IMR-90 (cell line): ENCODE measurements around the gene ADAMTS20. TPM values are rescaled to one million over a fixed set of nuclear protein-coding genes. Genes with fewer than 3 reads are reported as not detected.

ENCODE experiments used
- ATAC-seq: fragments of 200-7000 bp; cut with Tn5 transposase; 2 replicates; pipeline ENCODE4 v1.9.1; 2020; ENCODE audit warnings: low read depth, mild to moderate bottlenecking, moderate library complexity
- BruUV-seq: library from RNA; stranded (reverse); fragments of 400-500 nt; replicated peaks from 2 replicates; lab custom pipeline; 2021; lab: Mats Ljungman, UMichigan
- CTCF ChIA-PET: fragments of 300-600 bp; formaldehyde crosslinking; extraction: SDS; loops from one replicate; lab custom pipeline; 2021; ENCODE audit warnings: antibody characterized with exemption; lab: Yijun Ruan, JAX
- POLR2A ChIA-PET: fragments of 300-600 bp; sonication (Branson Sonifier 250); formaldehyde crosslinking; loops from one replicate; lab custom pipeline; 2022; ENCODE audit warnings: antibody characterized with exemption; ENCODE audit not compliant: unreplicated experiment; lab: Charles Lee
- DNase-seq: peaks from one replicate; pipeline ENCODE4 v3.0.0; 2013
- H2AFZ ChIP-seq: replicated peaks from 2 replicates; pipeline ENCODE3; 2013; ENCODE audit warnings: low read length, mild to moderate bottlenecking; ENCODE audit not compliant: poor library complexity
- H2AK5ac ChIP-seq: 2 replicates; pipeline ENCODE4 v1.6.1; 2013; ENCODE audit warnings: low read depth, low read length, inconsistent platforms
- H2AK9ac ChIP-seq: replicated peaks from 2 replicates; pipeline ENCODE3; 2013; ENCODE audit warnings: mild to moderate bottlenecking, low read depth, low read length, moderate library complexity; ENCODE audit not compliant: poor library complexity
- H2BK120ac ChIP-seq: 2 replicates; pipeline ENCODE4 v1.6.1; 2013; ENCODE audit warnings: low read depth, low read length, inconsistent platforms
- H2BK15ac ChIP-seq: 3 replicates; pipeline ENCODE4 v1.6.1; 2013; ENCODE audit warnings: low read depth, low read length, inconsistent platforms
- H2BK20ac ChIP-seq: 2 replicates; pipeline ENCODE4 v1.6.1; 2013; ENCODE audit warnings: low read depth, mild to moderate bottlenecking, inconsistent platforms, low read length, moderate library complexity
- H2BK5ac ChIP-seq: 2 replicates; pipeline ENCODE4 v1.6.1; 2013; ENCODE audit warnings: mild to moderate bottlenecking, low read depth, low read length, inconsistent platforms; ENCODE audit not compliant: poor library complexity, severe bottlenecking
- H3K14ac ChIP-seq: replicated peaks from 2 replicates; pipeline ENCODE4 v1.6.1; 2013; ENCODE audit warnings: low read depth, low read length, inconsistent platforms
- H3K18ac ChIP-seq: 2 replicates; pipeline ENCODE4 v1.6.1; 2013; ENCODE audit warnings: low read depth, low read length, control low read depth
- H3K23ac ChIP-seq: 2 replicates; pipeline ENCODE4 v1.6.1; 2013; ENCODE audit warnings: low read depth, low read length, inconsistent platforms
- H3K27ac ChIP-seq: 2 replicates; pipeline ENCODE4 v1.5.1; 2013; ENCODE audit warnings: mild to moderate bottlenecking, control low read depth, low read length; ENCODE audit not compliant: insufficient read depth
- H3K27me3 ChIP-seq: 2 replicates; pipeline ENCODE4 v1.6.1; 2013; ENCODE audit warnings: low read length; ENCODE audit not compliant: control insufficient read depth, insufficient read depth
- H3K36me3 ChIP-seq: 2 replicates; pipeline ENCODE4 v1.6.1; 2013; ENCODE audit warnings: low read length, mixed read lengths; ENCODE audit not compliant: control insufficient read depth, insufficient read depth
- H3K4ac ChIP-seq: 2 replicates; pipeline ENCODE4 v1.6.1; 2013; ENCODE audit warnings: low read depth, low read length, inconsistent platforms
- H3K4me1 ChIP-seq: 2 replicates; pipeline ENCODE4 v1.6.1; 2013; ENCODE audit warnings: low read length, mixed read lengths; ENCODE audit not compliant: control insufficient read depth, insufficient read depth
- H3K4me2 ChIP-seq: 2 replicates; pipeline ENCODE4 v1.6.1; 2013; ENCODE audit warnings: low read depth, mild to moderate bottlenecking, control low read depth, low read length, moderate library complexity
- H3K4me3 ChIP-seq: 2 replicates; pipeline ENCODE4 v1.5.1; 2013; ENCODE audit warnings: low read depth, mild to moderate bottlenecking, control low read depth, low read length, moderate library complexity; ENCODE audit not compliant: insufficient read depth
- H3K56ac ChIP-seq: 2 replicates; pipeline ENCODE4 v1.6.1; 2013; ENCODE audit warnings: low read length, inconsistent platforms; ENCODE audit not compliant: insufficient read depth; ENCODE audit errors: extremely low read depth
- H3K79me1 ChIP-seq, 2 experiments: 2 replicates each; pipeline ENCODE4 v1.6.1; 2013; ENCODE audit warnings: low read length in 2 of 2, inconsistent platforms in 1 of 2, low read depth in 1 of 2
- H3K9ac ChIP-seq: 2 replicates; pipeline ENCODE4 v1.6.1; 2013; ENCODE audit warnings: low read depth, low read length, control low read depth
- H3K9me1 ChIP-seq: 2 replicates; pipeline ENCODE4 v1.6.1; 2013; ENCODE audit warnings: low read length, inconsistent platforms; ENCODE audit not compliant: insufficient read depth
- H3K9me3 ChIP-seq: 2 replicates; pipeline ENCODE4 v1.6.1; 2013; ENCODE audit warnings: low read length; ENCODE audit not compliant: control insufficient read depth, insufficient read depth
- H4K20me1 ChIP-seq: 2 replicates; pipeline ENCODE4 v1.6.1; 2013; ENCODE audit warnings: low read length, inconsistent platforms; ENCODE audit not compliant: insufficient read depth
- H4K5ac ChIP-seq: 2 replicates; pipeline ENCODE4 v1.6.1; 2013; ENCODE audit warnings: mild to moderate bottlenecking, low read depth, low read length, control low read depth
- H4K8ac ChIP-seq, 2 experiments: 2 replicates each; pipeline ENCODE4 v1.6.1; 2013; ENCODE audit warnings: low read depth in 2 of 2, low read length in 2 of 2, control low read depth in 1 of 2, inconsistent platforms in 1 of 2
- H4K91ac ChIP-seq: 2 replicates; pipeline ENCODE4 v1.6.1; 2013; ENCODE audit warnings: low read depth, low read length, inconsistent platforms; ENCODE audit not compliant: insufficient read depth
- MAFK ChIP-seq: IDR thresholded peaks from 2 replicates; pipeline ENCODE4 v1.6.1; 2012; ENCODE audit warnings: low read depth, low read length, improper control_type of control experiment
- RCOR1 ChIP-seq: IDR thresholded peaks from 2 replicates; pipeline ENCODE4 v1.6.1; 2012; ENCODE audit warnings: mild to moderate bottlenecking, low read length, improper control_type of control experiment; ENCODE audit not compliant: insufficient replicate concordance
- WGBS, 2 experiments: methylation state at CpG; one replicate each; pipeline versions ENCODE4 v1.1.5 to v1.1.7; 2013; ENCODE audit warnings: missing lambda C conversion rate in 2 of 2; ENCODE audit not compliant: insufficient read length in 1 of 2; ENCODE audit errors: extremely low coverage in 2 of 2; 5-methylcytosine and 5-hydroxymethylcytosine counted together
- dilution Hi-C: fragments of 300-500 bp; cut with HindIII; formaldehyde crosslinking; loops from one replicate; pipeline ENCODE4 v1.14.3; 2018; ENCODE audit warnings: low sequenced_read_pairs; ENCODE audit not compliant: unreplicated experiment
- in situ Hi-C: fragments of 300-500 bp; cut with MboI; formaldehyde crosslinking; loops from 3 replicates; pipeline ENCODE4 v1.14.3; 2019; ENCODE audit warnings: low sequenced_read_pairs, inconsistent platforms, mixed read lengths
- intact Hi-C: fragments of 100-400 bp; cut with micrococcal nuclease; formaldehyde crosslinking; loops from 2 replicates; pipeline ENCODE4 v1.10.0; 2022
- polyA plus RNA-seq, 3 experiments: library from polyadenylated mRNA; depleted of rRNA; stranded (reverse); fragments of >200 nt; gene quantifications; 2 replicates each; pipeline ENCODE4 v1.2.3, GENCODE V29; 2012; ENCODE audit warnings: low replicate concordance in 1 of 3
- total RNA-seq: library from RNA; depleted of rRNA; stranded (reverse); fragments of >200 nt; gene quantifications from 2 replicates; pipeline ENCODE4 v1.2.3, GENCODE V29; 2012

ADAMTS20 gene
- total and polyA plus RNA-seq, 2 of the 4 experiments (the other 2 are of a cell fraction), result not detected

DNA sequence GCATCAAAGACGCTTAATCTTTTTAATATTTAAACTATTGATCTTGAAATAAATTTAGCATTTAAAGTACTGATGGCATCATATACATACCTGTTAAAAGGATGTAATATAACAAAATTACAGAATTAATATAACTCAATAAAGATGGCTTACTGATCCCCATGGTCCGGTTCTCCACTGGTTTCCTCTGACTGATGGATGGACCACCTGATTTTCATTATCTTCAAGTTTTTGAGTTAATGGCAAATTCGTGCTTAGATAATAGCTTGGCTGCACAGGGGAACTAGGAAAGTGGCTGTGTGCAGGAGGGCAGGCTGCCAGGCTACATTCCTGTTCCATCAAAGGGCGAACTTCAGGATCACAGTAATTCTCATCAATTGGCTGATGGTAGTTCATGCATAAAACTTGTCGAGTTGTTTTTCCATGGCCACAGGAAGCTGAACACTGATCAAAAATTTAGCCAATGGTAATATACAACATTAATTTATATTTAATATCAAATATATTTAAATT, 123.9 kb downstream of the ADAMTS20 start:
- Histone ChIP-seq H2AFZ (no peak overlapping the region), H3K4ac (no peak overlapping the region), H3K23ac (no peak overlapping the region), H3K9me3 (no peaks in the 10 kb centered on the region), H3K27me3 (no peaks in the 10 kb centered on the region), H2AK5ac (no peak overlapping the region), H4K5ac (no peak overlapping the region), H3K4me1 (no peaks in the 10 kb centered on the region), H3K9me1 (no peaks in the 10 kb centered on the region), H3K79me1 (no peaks in the 10 kb centered on the region), H4K8ac (no peak overlapping the region), H3K9ac (no peak overlapping the region), H3K27ac (no peak overlapping the region), H4K91ac (no peak overlapping the region), H3K14ac (no peak overlapping the region), H2BK5ac (no peak overlapping the region), H3K4me2 (no peak overlapping the region), H2BK15ac (no peak overlapping the region), H2BK20ac (no peak overlapping the region), H3K56ac (no peak overlapping the region), H3K4me3 (no peak overlapping the region), H2AK9ac (no peak overlapping the region), H3K18ac (no peak overlapping the region), H3K36me3 (no peaks in the 10 kb centered on the region), H2BK120ac (no peak overlapping the region), H4K20me1 (no peaks in the 10 kb centered on the region)
- intact Hi-C loops, result no loop called here
- no peak for DNase-seq
- ChIA-PET POLR2A (no interaction called here), CTCF (interaction anchor here (0.6 kb wide), 1 partner anchor 10 kb away, joined by 5 read pairs; no protein-coding TSS in a partner anchor)
- no peak for ATAC-seq
- no CpG with 5 or more reads among the region's 5 CpGs for WGBS, 2 experiments
- dilution Hi-C loops, result no loop called here
- no TSS peak for BruUV-seq
- in situ Hi-C loops, result no loop called here
- TF ChIP-seq RCOR1 (no peak), MAFK (no peak)
